Progenitor cell of endocrine pancreas (in vitro differentiated cells): Measurements from ENCODE around the gene PTGR3. TPM values are rescaled to one million over a fixed set of nuclear protein-coding genes. Genes with fewer than 3 reads are reported as not detected.

Experiments used
- DNase-seq: peaks from one replicate; pipeline ENCODE4 v3.0.0; 2021; ENCODE audit warnings: low spot score; ENCODE audit not compliant: unreplicated experiment
- H3K27ac Mint-ChIP-seq: 2 replicates; pipeline ENCODE4 v1.8.0; 2021; ENCODE audit warnings: mild to moderate bottlenecking, moderate library complexity, mixed read lengths
- H3K27me3 Mint-ChIP-seq: 2 replicates; pipeline ENCODE4 v1.8.0; 2021; ENCODE audit warnings: mixed read lengths
- H3K36me3 Mint-ChIP-seq: 2 replicates; pipeline ENCODE4 v1.8.0; 2022; ENCODE audit warnings: mixed read lengths; ENCODE audit not compliant: insufficient read depth
- H3K4me1 Mint-ChIP-seq: 2 replicates; pipeline ENCODE4 v1.8.0; 2021; ENCODE audit warnings: low read depth, mixed read lengths
- H3K4me3 Mint-ChIP-seq: 2 replicates; pipeline ENCODE4 v1.8.0; 2021; ENCODE audit warnings: low read depth, mild to moderate bottlenecking, moderate library complexity, mixed read lengths
- H3K9me3 Mint-ChIP-seq: 2 replicates; pipeline ENCODE4 v1.8.0; 2021; ENCODE audit warnings: low read depth, mixed read lengths
- CTCF ChIP-seq: fragments of 200-600 bp; sonication (generic); IDR thresholded peaks from one replicate; pipeline ENCODE4 v1.5.0; 2021; ENCODE audit warnings: antibody characterized with exemption, mild to moderate bottlenecking; ENCODE audit not compliant: unreplicated experiment
- total RNA-seq: library from RNA; stranded (reverse); gene quantifications from 2 replicates; pipeline ENCODE4 v1.2.1, GENCODE V29; 2021

Gene PTGR3
- total RNA-seq, 1 donor from 2014 or later, result 36.8 TPM

GRCh38 chr18:75159238-75159518 lies 49.8 kb downstream of the PTGR3 start:
- no peak for DNase-seq
- Mint-ChIP-seq H3K9me3 (peaks cover 5% of the 10 kb centered on the region), H3K27me3 (peaks cover 36% of the 10 kb centered on the region), H3K27ac (no peak overlapping the region), H3K36me3 (no peaks in the 10 kb centered on the region), H3K4me1 (peaks cover 5% of the 10 kb centered on the region), H3K4me3 (no peak overlapping the region)
- no peak for TF ChIP-seq CTCF

Other genes with a start within 250 kb of the PTGR3 start
- gene TSHZ1, start 1.7 kb upstream of the PTGR3 start, total RNA-seq, result 16.9 and 17.1 TPM in 2 replicates
- not detected in 2 replicates for gene SMIM21, start 218.6 kb upstream of the PTGR3 start, total RNA-seq